Lung (tissue), 12 donors: ENCODE results near the gene PAX9. TPM values are rescaled to one million over a fixed set of nuclear protein-coding genes. Genes with fewer than 3 reads are reported as not detected.

Experiments
- ATAC-seq: fragments of 200-7000 bp; cut with Tn5 transposase; one replicate; pipeline ENCODE4 v1.9.1; 2020; ENCODE audit warnings: moderate number of reproducible peaks; ENCODE audit not compliant: insufficient read depth, low FRiP score
- DNase-seq, 3 donors: peaks; one replicate each; pipeline ENCODE4 v3.0.0-alpha.2; 2013 to 2017
- H3K27ac ChIP-seq, 2 donors: one replicate each; pipeline ENCODE4 v1.5.1; 2013; ENCODE audit warnings: mild to moderate bottlenecking in 2 of 2, moderate library complexity in 2 of 2, control low read depth in 1 of 2, inconsistent platforms in 1 of 2, low read depth in 1 of 2, low read length in 1 of 2
- H3K27me3 ChIP-seq, 3 donors: one replicate each; pipeline ENCODE4 v1.5.1; 2013; ENCODE audit warnings: low read length in 2 of 3; ENCODE audit not compliant: control insufficient read depth in 3 of 3, insufficient read depth in 3 of 3
- H3K36me3 ChIP-seq, 4 donors: one replicate each; pipeline ENCODE4 v1.5.1; 2013; ENCODE audit warnings: low read length in 4 of 4, mild to moderate bottlenecking in 1 of 4, moderate library complexity in 1 of 4; ENCODE audit not compliant: control insufficient read depth in 4 of 4, insufficient read depth in 4 of 4
- H3K4me1 ChIP-seq, 5 donors: one replicate each; pipeline ENCODE4 v1.5.1; 2013; ENCODE audit warnings: low read length in 5 of 5, mild to moderate bottlenecking in 2 of 5, moderate library complexity in 1 of 5; ENCODE audit not compliant: control insufficient read depth in 5 of 5, insufficient read depth in 5 of 5
- H3K4me3 ChIP-seq: one replicate; pipeline ENCODE4 v1.5.1; 2013; ENCODE audit warnings: mild to moderate bottlenecking, control low read depth, moderate library complexity
- H3K9ac ChIP-seq, 2 donors: one replicate each; pipeline ENCODE4 v1.5.1; 2013; ENCODE audit warnings: low read length in 2 of 2, control low read depth in 1 of 2; ENCODE audit not compliant: insufficient read depth in 1 of 2
- H3K9me3 ChIP-seq, 4 donors: one replicate each; pipeline ENCODE4 v1.5.1; 2013; ENCODE audit warnings: low read length in 3 of 4, mild to moderate bottlenecking in 1 of 4, moderate library complexity in 1 of 4; ENCODE audit not compliant: control insufficient read depth in 4 of 4, insufficient read depth in 3 of 4
- WGBS, 2 donors: extraction: QIAGEN DNeasy Blood & Tissue Kit; methylation state at CpG; one replicate each; pipeline ENCODE4 v1.1.7; 2013; 5-methylcytosine and 5-hydroxymethylcytosine counted together
- polyA plus RNA-seq, 2 donors: library from polyadenylated mRNA; stranded (reverse); fragments of 200-250 nt; gene quantifications; one replicate each; pipeline ENCODE4 v1.2.1, GENCODE V29; 2013
- total RNA-seq, 2 donors: library from RNA; depleted of rRNA in 1 of 2; stranded (reverse); fragments of >200 nt in 1 of 2; gene quantifications; one replicate each; pipeline ENCODE4 v1.2.1, GENCODE V29; 2014 to 2021
- TF ChIP-seq, protein P1 (sequence below): IDR thresholded peaks from 2 replicates; pipeline ENCODE4 v1.5.1; 2012; ENCODE audit warnings: mild to moderate bottlenecking; ENCODE audit errors: control extremely low read depth, extremely low read depth
- donor health status: control.
- donor health status: control.
- donor health status: Bipolar disorder and iron deficiency.
- donor health status: healthy.
- donor health status: DM: yes; HTN: yes; CAD: no.

PAX9 gene
- total and polyA plus RNA-seq, 4 donors: 1.2 to 6.0 (median 1.8) TPM

DNA sequence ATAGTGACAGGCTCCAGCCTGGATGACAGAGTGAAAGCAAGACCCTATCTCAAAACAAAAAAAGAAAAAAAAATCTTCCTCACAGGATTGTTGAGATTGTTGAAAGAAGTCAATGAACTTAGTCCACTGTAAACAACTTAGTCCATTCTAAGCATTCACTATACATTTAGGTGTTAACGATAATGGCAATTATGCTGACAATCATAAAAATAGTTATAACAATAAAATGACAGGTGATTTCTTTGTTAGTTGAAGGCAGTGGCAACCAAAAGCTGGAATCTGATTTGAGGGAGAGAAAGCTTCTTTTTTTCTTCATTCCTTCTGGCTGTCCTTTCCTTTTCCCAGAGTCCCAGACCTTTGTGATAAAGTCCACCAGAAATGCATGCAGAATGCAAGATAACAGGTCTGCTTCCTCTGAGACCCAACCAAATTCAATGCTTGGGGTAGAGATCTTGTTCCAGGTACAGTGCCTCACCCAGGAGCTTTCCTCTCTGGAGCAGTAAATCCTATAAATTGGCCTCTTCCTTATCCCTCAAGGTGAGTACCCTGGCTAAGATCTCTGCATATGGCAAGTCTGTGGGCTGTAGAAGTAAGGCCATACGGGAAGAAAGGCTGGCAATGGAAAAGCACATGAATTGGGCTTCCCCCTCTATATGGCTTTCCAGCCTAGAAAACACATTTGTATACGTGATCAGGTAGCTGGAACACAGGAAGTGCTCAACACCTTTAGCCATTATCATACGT, 52.5 kb downstream of the PAX9 start:
- WGBS, 2 donors: 72 to 76% methylated on average over 4 of the region's 4 CpGs
- no peaks in the 10 kb centered on the region for H3K36me3 ChIP-seq

DNA sequence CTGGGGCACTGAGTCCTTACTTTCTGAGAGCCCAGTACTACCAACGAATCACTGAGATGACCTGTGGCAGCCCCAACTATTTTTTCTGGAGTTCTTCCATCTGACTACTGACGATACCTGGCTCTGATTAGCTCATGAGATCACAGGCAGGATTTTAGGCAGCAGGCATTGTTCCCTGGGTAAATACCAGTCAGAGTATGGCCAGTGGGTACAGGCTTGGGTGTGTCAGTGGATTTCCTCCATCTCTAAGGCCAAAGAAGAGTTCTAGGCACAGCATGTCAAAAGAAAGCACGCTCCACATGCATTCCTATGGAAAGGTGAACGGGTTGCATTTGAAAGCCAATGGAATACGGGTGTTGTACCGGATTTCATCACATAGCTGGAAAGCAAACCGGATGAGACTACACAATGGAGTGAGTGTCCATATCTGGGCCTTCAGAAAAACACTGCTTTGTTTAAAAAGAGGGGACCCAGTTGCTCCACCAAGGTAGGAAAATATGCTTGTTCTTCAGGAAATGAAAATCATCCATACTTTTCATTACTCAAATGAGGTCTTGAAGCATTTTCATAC, 55.0 kb downstream of the PAX9 start:
- ATAC-seq: no peak
- Histone ChIP-seq H3K4me1 (no peaks in the 10 kb centered on the region), H3K27ac (no peak overlapping the region), H3K9me3 (no peaks in the 10 kb centered on the region), H3K27me3 (peaks cover 0 to 3% (median 2%) of the 10 kb centered on the region in 3 donors), H3K36me3 (no peaks in the 10 kb centered on the region), H3K9ac (no peak overlapping the region), H3K4me3 (no peak overlapping the region)
- no peak for DNase-seq
- WGBS, 2 donors: 82 to 87% methylated on average over 7 of the region's 7 CpGs
- TF ChIP-seq, protein P1, sequence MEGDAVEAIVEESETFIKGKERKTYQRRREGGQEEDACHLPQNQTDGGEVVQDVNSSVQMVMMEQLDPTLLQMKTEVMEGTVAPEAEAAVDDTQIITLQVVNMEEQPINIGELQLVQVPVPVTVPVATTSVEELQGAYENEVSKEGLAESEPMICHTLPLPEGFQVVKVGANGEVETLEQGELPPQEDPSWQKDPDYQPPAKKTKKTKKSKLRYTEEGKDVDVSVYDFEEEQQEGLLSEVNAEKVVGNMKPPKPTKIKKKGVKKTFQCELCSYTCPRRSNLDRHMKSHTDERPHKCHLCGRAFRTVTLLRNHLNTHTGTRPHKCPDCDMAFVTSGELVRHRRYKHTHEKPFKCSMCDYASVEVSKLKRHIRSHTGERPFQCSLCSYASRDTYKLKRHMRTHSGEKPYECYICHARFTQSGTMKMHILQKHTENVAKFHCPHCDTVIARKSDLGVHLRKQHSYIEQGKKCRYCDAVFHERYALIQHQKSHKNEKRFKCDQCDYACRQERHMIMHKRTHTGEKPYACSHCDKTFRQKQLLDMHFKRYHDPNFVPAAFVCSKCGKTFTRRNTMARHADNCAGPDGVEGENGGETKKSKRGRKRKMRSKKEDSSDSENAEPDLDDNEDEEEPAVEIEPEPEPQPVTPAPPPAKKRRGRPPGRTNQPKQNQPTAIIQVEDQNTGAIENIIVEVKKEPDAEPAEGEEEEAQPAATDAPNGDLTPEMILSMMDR: no peak

More for the DNA sequence above, 52.5 kb downstream of the PAX9 start:
- TF ChIP-seq, protein P1: no peak
- H3K4me3 ChIP-seq: no peak overlapping the region
- H3K9me3 ChIP-seq: no peaks in the 10 kb centered on the region
- ATAC-seq (no peak), DNase-seq (no peak)
- peaks cover 0 to 3% (median 2%) of the 10 kb centered on the region in 3 donors for H3K27me3 ChIP-seq
- H3K4me1 ChIP-seq: no peaks in the 10 kb centered on the region
- no peak overlapping the region for H3K27ac ChIP-seq
- H3K9ac ChIP-seq: no peak overlapping the region

DNA sequence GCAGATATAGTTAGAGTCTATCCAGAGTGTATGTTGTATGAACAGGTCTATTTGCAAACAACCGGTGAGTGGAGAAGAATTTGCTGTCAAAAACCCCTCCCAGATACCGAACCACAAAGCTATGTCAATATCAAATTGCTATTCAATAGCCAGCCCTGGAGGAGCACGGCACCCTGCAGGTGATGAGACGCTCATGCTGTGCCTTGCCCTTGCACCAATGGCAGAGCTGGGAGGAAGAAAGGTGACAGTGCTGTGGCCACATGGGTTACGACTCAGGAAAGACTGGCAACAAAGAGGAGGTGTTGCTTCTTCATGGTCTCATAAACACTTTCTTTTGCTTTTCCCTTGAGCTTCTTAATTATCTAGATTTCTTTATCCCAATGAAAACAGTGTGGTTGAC, 55.7 kb downstream of the PAX9 start:
- H3K4me3 ChIP-seq: no peak overlapping the region
- H3K27ac ChIP-seq: no peak overlapping the region
- peaks cover 0 to 3% (median 2%) of the 10 kb centered on the region in 3 donors for H3K27me3 ChIP-seq
- no peaks in the 10 kb centered on the region for H3K36me3 ChIP-seq
- H3K4me1 ChIP-seq: no peaks in the 10 kb centered on the region
- TF ChIP-seq, protein P1: no peak
- ATAC-seq (no peak), DNase-seq (no peak)
- H3K9me3 ChIP-seq: no peaks in the 10 kb centered on the region
- 46 to 54% methylated on average over 5 of the region's 5 CpGs for WGBS, 2 donors
- H3K9ac ChIP-seq: no peak overlapping the region
